ELF-1 (cell line): Measurements from ENCODE around the gene TBX4.
A peak's percentile ranks its signal among the peaks of the same experiment; 100 is the strongest.

ENCODE experiments used
- DNase-seq: peaks from one replicate; pipeline ENCODE4 v3.0.0-alpha.2; 2016; ENCODE audit warnings: low read depth, low spot score

TBX4 gene

DNA sequence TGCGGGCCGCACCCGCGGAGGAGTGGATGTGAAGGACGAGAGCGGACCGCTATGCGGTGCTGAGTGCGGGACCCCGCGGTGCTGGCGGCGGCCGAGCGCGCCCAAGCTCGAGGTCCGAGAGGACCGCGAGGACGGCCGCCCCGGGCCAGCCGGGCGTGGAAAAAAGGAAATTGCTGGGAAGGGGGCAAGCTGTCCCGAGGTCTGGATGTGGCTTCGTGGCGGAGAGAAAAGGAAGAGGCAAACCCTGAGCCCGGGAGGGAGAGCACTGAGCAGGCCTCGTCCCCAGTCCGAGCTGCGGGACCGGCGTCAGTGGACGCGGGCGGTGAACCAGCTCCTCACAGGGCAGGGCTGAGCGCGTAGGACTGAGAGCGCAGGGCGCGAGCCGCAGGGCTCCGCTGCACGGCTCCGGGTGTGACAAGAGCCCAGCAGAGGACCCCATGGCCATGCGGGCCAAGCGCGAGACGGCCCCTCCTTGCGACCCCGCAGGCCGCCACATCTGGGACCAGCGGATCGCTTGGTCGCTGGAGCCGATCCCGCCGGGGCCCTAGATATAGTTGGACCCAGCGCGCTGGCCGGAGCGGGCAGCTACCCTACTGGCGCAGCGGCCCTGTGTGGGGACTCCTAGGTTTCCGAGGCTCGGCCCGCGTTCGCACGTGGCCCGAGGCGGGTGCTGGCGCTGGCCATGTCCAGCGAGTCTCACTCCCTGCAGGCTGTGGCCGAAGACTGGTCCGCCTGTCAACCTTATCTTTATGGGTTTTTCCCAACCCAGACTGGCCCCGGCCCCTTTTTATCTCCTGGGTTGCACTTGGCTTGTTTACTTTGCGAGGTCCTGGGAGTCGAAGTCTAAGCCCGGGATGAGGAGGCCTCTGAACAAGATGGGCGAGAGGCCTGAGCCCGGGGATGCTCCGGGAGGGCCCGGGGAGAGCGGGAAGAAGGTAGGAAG lies 2.4 kb downstream of the TBX4 start:
- peak; percentile 64 for DNase-seq

- DNase-seq: no peak
These were observed 3.3 kb downstream of the TBX4 start for GRCh38 chr17:61455324-61456060.

GRCh38 chr17:61456061-61456681 lies 3.9 kb downstream of the TBX4 start:
- no peak for DNase-seq

GRCh38 chr17:61456688-61457225 lies 4.5 kb downstream of the TBX4 start:
- DNase-seq: no peak

DNA sequence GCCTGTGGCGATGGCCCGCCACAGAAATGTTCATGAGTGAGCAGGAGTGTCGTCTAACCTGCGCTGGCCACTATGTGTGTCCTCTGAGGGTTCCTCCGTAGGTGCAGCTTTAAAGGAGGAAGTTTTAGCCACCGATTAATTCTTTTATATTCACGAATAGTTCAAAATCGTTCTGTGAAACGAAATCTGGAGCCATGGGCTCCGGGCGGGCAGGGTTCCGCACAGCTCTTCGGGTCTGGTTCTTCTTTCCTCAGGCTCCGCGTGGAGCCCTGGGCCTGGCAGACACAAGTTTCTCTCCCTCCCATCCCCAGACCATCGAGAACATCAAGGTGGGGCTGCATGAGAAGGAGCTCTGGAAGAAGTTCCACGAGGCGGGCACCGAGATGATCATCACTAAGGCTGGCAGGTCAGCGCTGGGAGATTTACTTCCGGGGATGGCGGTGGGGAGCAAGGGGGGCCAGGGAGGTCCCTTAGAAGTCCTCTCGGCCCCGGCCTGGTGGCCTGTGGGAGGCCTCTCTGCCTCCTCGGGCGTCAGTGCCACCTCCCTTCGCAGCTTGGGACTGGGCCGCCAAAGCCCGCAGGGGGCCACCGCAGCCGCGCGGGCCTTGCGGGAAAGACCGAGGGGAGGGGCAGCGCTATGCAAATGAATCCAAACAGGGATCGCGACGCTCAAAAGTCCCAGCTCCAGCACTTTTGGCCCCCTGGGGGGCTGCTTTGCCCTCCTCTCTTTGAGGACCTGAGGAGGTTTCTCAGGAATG lies 5.2 kb downstream of the TBX4 start:
- DNase-seq: no peak

GRCh38 chr17:61458000-61458399 lies 5.8 kb downstream of the TBX4 start:
- DNase-seq: no peak

- DNase-seq: no peak
These were observed 6.4 kb downstream of the TBX4 start for GRCh38 chr17:61458421-61459141.

DNA sequence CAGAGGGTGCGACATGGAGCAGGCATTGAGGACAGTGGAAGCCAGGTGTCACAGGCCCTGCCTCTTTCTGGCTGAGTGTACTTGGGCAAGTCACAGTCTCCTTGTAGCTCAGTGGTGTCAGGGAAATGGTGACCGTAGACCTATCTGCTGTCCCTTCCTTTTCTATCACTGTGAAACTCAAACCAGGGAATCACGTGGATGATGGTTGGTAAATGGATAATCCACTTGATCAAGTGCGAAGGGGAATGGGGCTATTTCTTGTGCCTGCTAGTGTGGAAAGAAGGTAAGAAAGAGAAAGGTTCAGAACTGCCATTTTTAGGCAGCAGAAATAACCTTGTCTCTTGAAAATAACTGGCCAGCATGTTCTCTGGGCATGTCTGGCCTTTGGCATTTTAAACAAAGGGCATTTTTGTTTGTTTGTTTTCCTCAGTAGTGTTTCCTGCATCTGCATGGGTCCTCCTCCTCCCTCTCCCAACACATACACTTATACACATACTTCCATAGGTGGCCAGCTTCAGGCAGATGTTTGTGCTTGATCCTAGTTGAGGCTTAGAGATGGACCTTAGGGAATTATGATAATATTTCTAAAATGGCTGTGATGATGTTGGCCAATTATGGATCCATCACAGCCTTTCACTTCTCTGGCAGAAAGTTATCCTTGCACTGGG lies 7.1 kb downstream of the TBX4 start:
- DNase-seq: no peak

GRCh38 chr17:61459939-61460718 lies 7.9 kb downstream of the TBX4 start:
- no peak for DNase-seq

DNA sequence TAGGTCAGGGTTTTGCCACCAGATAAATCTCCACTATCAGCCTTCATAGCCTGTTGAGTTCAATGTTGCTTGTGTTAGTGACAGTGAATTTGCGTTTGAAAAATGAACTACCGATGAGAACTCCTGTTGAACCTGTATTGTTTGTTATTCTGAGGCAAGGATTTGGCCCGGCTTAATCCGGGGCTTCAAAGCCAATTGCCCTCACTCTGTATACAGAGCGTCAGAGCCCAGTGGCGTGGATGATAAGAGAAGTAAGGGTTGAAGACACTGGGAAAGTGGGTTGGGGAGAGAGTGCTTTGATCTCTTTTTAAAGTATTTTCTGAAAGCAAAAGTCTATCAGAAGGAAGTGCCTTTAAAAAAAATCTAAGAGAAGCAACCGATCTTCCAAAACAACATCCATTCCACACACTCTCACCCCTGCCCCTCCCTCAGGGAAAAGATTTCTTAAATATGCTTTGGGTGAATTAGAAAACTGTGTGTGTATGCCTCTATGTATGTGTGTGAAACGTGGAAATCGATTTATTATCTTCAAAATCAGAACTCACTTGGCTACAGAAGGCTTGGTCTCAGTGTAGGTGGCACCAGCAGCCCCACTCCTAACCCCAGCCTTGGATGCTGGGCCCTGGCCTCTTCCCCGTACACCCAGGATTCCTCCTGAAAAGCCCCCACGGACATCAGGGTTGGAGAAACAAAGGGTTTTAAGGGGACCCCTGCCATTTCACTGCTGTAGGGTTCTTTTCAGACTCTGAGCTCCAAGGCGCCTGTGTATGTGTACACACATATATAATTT lies 8.8 kb downstream of the TBX4 start:
- no peak for DNase-seq

DNA sequence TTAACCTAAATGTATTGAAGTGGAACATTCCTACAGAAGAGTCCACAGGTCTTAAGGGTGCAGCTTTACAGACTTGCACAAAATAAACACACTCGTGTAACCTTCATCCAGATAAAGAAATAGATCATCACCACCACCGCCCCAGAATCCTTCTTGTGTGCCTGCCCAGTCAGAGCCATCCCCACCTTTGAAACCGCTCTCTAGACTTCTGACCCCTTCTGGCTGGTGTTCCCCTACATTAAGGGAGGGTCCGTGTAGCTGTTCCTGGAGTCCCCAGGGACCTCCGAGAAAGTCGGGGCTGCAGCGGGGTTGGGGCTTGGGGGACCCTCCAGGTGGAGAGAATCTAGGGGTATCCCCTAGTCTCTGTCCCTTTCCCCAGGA lies 9.4 kb downstream of the TBX4 start:
- DNase-seq: no peak

DNA sequence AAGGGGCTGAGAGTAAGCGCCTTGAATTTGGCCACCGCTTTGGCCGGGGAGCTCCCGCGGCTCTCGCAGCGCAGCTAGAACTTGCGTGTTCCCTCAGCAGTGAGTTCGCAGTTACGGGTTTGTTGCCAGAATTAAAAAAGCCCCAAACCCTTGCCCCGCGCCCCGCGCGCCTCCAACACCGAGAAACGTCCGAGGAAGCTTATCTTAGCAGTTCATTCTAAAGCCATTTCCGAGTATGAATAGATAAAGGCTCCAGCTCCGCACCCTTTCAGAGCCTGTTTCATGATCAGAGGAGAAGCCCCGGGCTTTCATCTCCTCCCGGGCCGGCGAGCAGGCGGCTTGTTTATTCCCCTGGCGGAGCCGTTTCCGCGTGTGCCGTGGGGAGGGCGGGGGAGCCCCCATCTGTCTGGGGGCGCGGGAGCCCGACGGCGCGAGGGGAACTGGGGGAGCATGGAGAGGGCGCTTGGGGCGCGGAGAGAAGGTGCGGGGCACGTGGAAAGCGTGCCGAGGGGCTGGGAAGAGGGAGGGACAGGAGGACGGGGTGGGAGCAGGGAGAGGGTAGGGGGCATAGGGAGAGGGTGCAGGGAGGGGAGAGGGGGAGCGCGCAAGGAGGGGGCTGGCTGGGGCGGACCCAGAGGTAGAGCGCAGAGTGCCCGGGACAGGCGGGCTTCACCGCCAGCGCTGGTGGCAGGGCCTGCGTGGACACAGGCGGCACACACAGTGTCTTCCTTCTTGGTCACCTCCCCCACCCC lies 9.9 kb downstream of the TBX4 start:
- no peak for DNase-seq

DNA sequence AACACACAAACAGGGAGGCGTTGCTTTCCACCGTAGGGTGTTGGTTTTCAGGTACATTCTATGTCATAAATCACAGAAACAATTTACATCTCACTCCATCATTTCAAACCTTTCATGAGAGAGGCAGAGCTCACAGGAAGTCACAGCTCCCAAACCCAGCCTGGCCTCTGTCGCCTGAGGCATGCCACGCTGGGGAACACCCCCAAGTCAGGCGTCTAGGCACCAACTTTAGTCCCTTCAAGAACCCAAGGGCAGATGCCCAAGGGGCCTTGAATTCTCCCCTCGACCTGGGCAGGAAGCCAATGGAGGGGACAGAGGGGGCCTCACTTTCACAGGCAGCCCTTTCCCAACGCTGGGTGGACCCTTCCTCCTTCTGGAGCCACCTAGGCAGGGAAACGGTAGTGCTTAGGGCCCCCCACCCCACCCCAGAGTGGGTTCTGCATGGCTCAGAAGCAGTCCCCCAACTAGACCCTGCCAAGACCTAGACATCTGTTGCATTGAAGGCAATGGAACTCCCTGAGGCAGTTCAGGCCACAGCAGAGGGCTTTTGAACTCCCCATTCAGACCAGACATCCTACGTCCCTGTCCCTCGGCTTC lies 10.6 kb downstream of the TBX4 start:
- no peak for DNase-seq

DNA sequence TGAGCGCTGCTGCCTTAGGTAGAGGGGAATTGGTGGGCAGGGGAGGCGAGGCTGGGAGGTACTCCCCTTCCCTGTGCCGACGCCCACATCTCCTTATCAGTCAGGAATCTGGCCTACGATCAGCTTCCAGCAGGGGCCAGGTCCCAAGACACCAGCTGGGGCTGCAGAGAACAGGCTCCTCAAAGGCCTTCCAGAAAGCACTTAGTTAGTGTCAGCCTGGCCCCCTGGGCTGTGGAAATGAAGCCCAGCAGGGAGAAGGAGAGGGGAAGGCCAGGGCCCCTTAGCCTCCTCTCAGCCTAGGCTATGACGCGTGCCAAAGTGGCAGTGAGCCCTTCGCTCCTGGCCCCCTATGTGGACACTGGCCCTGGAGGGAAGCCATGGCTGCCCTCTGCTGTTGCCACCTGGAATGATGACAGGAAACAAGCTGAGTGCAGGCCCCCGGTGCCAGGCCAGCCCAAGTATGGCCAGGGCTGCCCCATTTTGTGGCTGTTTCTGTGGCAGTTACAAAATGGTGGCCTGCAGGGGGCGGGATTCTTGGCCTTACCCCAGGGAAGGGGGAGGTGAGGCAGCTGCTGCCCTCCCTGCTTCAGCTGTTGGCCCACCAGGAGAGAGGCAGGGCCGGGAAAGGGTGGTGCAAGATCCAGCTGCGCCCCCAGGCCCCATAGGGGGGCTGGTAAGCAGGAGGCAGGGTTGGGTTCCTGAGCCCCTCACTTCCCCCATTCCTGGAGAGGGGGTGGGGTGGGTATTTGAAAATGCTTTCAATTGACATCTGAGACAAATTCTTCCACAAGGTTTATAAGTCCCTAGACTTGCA lies 11.3 kb downstream of the TBX4 start:
- DNase-seq: peak; percentile 71

DNA sequence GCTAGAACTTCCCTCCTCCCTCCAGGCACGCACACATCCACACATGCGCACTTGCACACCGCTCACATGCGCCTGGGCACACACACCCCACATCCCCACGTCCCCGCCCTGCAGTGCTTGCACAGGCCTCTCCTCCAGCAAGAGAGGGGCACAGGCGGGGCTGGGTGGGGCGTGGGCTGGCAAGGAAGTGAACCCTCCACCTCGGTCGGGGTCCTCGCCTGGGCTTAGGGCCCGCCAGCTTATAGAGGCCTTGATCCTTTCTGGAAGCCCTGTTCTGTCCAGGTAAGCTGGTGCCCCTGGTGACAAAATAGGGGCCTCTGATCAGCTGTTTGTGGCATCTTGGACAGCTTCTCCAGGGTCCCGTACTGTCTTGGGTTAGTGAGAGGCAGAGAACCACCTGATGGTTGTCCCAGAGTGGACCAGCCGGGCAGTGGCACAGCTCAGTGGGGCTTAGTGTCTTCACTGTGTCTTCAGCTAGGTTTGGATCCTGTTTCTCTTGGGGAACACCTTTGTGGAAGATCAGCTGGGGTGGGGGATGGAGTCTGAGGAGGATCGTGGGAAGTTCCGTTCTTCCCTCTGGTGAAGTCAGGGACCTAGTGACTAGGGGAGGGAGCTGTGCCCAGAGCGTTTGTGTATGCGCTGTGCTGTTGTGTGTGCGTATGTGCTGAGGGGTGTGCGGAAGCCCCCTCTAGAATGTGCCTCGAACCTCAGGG lies 12.1 kb downstream of the TBX4 start:
- no peak for DNase-seq

GRCh38 chr17:61464843-61465180 lies 12.6 kb downstream of the TBX4 start:
- no peak for DNase-seq
